ENCODE measurements around the gene FABP3.

- TF ChIP-seq POLR2A (IDR thresholded peaks at IDR 0.05; ENCODE audit: low read depth, low read length) (no peak), CTCF (conservative IDR thresholded peaks at IDR 0.05; ENCODE audit: low read depth, low read length) (no peak), MAFK (IDR thresholded peaks at IDR 0.05; ENCODE audit: low read depth, low read length) (no peak), RAD21 (IDR thresholded peaks at IDR 0.05; ENCODE audit: low read length) (no peak), FOS (IDR thresholded peaks at IDR 0.05; ENCODE audit: low read depth, low read length) (no peak), RFX5 (IDR thresholded peaks at IDR 0.05; ENCODE audit: low read depth, low read length) (no peak), SMC3 (IDR thresholded peaks at IDR 0.05; ENCODE audit: low read depth, low read length) (no peak), RCOR1 (IDR thresholded peaks at IDR 0.05; ENCODE audit: insufficient replicate concordance, low read length) (no peak), MXI1 (IDR thresholded peaks at IDR 0.05; ENCODE audit: borderline replicate concordance, low read depth, low read length) (no peak), USF2 (IDR thresholded peaks at IDR 0.05; ENCODE audit: low read depth, low read length) (no peak), CEBPB (IDR thresholded peaks at IDR 0.05; ENCODE audit: low read depth, low read length) (no peak), ELK1 (IDR thresholded peaks at IDR 0.05; ENCODE audit: borderline replicate concordance, low read depth, low read length) (no peak), NFE2L2 (IDR thresholded peaks at IDR 0.05; ENCODE audit: low read depth, low read length) (no peak), MAZ (IDR thresholded peaks at IDR 0.05; ENCODE audit: borderline replicate concordance, low read depth, low read length) (no peak)
These were observed 173 bp downstream of the FABP3 start for GRCh38 chr1:31372751-31373055.

Data from IMR-90 (cell line).